RWPE2 (cell line): Measurements from ENCODE around the gene PTPRU.

Experiments
- ATAC-seq: fragments of 200-7000 bp; cut with Tn5 transposase; 3 replicates; pipeline ENCODE4 v1.9.1; 2021; ENCODE audit warnings: low read depth
- DNase-seq: peaks from one replicate; pipeline ENCODE4 v3.0.0-alpha.2; 2020; ENCODE audit warnings: low spot score
- H3K27ac ChIP-seq: fragments of 450-650 bp; 2 replicates; pipeline ENCODE4 v1.5.1; 2017; ENCODE audit warnings: mild to moderate bottlenecking; ENCODE audit not compliant: poor library complexity, severe bottlenecking
- H3K27me3 ChIP-seq: fragments of 250-450 bp; sonication (Bioruptor Pico); 2 replicates; pipeline ENCODE4 v1.5.1; 2021; ENCODE audit warnings: mild to moderate bottlenecking, moderate library complexity; ENCODE audit not compliant: insufficient read depth, poor library complexity, severe bottlenecking
- H3K36me3 ChIP-seq: fragments of 250-450 bp; sonication (Bioruptor Pico); 2 replicates; pipeline ENCODE4 v1.5.1; 2020; ENCODE audit warnings: low read depth, mild to moderate bottlenecking, moderate library complexity
- H3K4me1 ChIP-seq: fragments of 250-450 bp; sonication (Bioruptor Pico); 2 replicates; pipeline ENCODE4 v1.5.1; 2021; ENCODE audit warnings: mild to moderate bottlenecking, moderate library complexity; ENCODE audit not compliant: insufficient read depth, poor library complexity, severe bottlenecking
- H3K4me3 ChIP-seq: fragments of 250-450 bp; sonication (Bioruptor Pico); 2 replicates; pipeline ENCODE4 v1.5.1; 2021; ENCODE audit warnings: mild to moderate bottlenecking, moderate library complexity; ENCODE audit not compliant: severe bottlenecking
- H3K9me3 ChIP-seq: fragments of 250-450 bp; sonication (Bioruptor Pico); 2 replicates; pipeline ENCODE4 v1.5.1; 2021; ENCODE audit warnings: mild to moderate bottlenecking, moderate library complexity; ENCODE audit not compliant: severe bottlenecking
- CTCF ChIP-seq: fragments of 450-650 bp; IDR thresholded peaks from one replicate; pipeline ENCODE4 v1.5.1; 2017; ENCODE audit warnings: mild to moderate bottlenecking, moderate library complexity; ENCODE audit not compliant: poor library complexity, severe bottlenecking

The PTPRU gene

GRCh38 chr1:29342351-29342750, 106.0 kb downstream of the PTPRU start:
- Histone ChIP-seq H3K36me3 (no peaks in the 10 kb centered on the region), H3K27ac (no peak overlapping the region), H3K9me3 (no peaks in the 10 kb centered on the region), H3K27me3 (no peaks in the 10 kb centered on the region), H3K4me1 (no peaks in the 10 kb centered on the region), H3K4me3 (no peak overlapping the region)
- TF ChIP-seq CTCF, result no peak
- ATAC-seq, result no peak
- DNase-seq, result no peak

- no peak overlapping the region for H3K27ac ChIP-seq
- no peaks in the 10 kb centered on the region for H3K36me3 ChIP-seq
- no peaks in the 10 kb centered on the region for H3K9me3 ChIP-seq
- no peak overlapping the region for H3K4me3 ChIP-seq
- no peaks in the 10 kb centered on the region for H3K4me1 ChIP-seq
- ATAC-seq (no peak), DNase-seq (no peak)
- no peaks in the 10 kb centered on the region for H3K27me3 ChIP-seq
- TF ChIP-seq CTCF, result no peak
Measured at GRCh38 chr1:29342983-29343382, 106.7 kb downstream of the PTPRU start.

- DNase-seq (no peak), ATAC-seq (no peak)
- no peak for TF ChIP-seq CTCF
- no peaks in the 10 kb centered on the region for H3K9me3 ChIP-seq
- H3K27me3 ChIP-seq, result no peaks in the 10 kb centered on the region
- H3K4me1 ChIP-seq, result no peaks in the 10 kb centered on the region
- no peaks in the 10 kb centered on the region for H3K36me3 ChIP-seq
- H3K4me3 ChIP-seq, result no peak overlapping the region
- H3K27ac ChIP-seq, result no peak overlapping the region
Measured at GRCh38 chr1:29343476-29343875, 107.2 kb downstream of the PTPRU start.

GRCh38 chr1:29343908-29344307, 107.6 kb downstream of the PTPRU start:
- no peak for TF ChIP-seq CTCF
- H3K4me1 ChIP-seq, result no peaks in the 10 kb centered on the region
- H3K27me3 ChIP-seq, result no peaks in the 10 kb centered on the region
- no peak overlapping the region for H3K27ac ChIP-seq
- no peak for ATAC-seq
- no peaks in the 10 kb centered on the region for H3K36me3 ChIP-seq
- no peak overlapping the region for H3K4me3 ChIP-seq
- no peaks in the 10 kb centered on the region for H3K9me3 ChIP-seq
- no peak for DNase-seq

GRCh38 chr1:29344336-29344735, 108.0 kb downstream of the PTPRU start:
- ATAC-seq (no peak), DNase-seq (no peak)
- TF ChIP-seq CTCF, result no peak
- Histone ChIP-seq H3K9me3 (no peaks in the 10 kb centered on the region), H3K4me3 (no peak overlapping the region), H3K27me3 (no peaks in the 10 kb centered on the region), H3K27ac (no peak overlapping the region), H3K4me1 (no peaks in the 10 kb centered on the region), H3K36me3 (no peaks in the 10 kb centered on the region)
